IPS-NIHi7 (cell line): ENCODE data around the gene INPP5A.
"Not testable (repeated sequence)": the region's sequence is repeated elsewhere in the genome, so short reads cannot be mapped to it uniquely, and the experiment has no call there.

ENCODE experiments used
- DNase-seq: peaks from one replicate; pipeline ENCODE4 v3.0.0; 2012; ENCODE audit warnings: mixed read lengths; ENCODE audit errors: extremely low spot score

INPP5A gene

GRCh38 chr10:132676193-132676891 is 138.8 kb downstream of the INPP5A start:
- DNase-seq: no peak

DNA sequence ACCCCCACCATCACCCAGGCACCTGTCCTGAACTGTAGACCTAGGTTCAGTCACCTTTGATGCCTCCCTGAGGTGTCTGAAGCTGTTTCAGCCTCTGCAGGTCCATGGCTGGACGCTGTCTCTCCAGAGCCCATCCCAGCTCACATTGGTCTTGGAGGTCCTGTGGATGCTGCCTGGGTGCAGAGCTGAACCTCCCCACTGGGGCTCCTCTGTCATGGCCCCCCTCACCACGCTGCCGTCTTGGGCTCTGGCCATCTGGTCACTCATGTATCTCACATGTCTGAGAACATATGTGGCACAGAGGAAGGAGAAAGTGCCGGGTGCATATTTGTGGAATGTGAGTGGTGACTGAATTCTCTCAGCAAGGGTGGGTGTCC is 139.5 kb downstream of the INPP5A start:
- DNase-seq: no peak

GRCh38 chr10:132677473-132678227 is 140.1 kb downstream of the INPP5A start:
- no peak for DNase-seq

DNA sequence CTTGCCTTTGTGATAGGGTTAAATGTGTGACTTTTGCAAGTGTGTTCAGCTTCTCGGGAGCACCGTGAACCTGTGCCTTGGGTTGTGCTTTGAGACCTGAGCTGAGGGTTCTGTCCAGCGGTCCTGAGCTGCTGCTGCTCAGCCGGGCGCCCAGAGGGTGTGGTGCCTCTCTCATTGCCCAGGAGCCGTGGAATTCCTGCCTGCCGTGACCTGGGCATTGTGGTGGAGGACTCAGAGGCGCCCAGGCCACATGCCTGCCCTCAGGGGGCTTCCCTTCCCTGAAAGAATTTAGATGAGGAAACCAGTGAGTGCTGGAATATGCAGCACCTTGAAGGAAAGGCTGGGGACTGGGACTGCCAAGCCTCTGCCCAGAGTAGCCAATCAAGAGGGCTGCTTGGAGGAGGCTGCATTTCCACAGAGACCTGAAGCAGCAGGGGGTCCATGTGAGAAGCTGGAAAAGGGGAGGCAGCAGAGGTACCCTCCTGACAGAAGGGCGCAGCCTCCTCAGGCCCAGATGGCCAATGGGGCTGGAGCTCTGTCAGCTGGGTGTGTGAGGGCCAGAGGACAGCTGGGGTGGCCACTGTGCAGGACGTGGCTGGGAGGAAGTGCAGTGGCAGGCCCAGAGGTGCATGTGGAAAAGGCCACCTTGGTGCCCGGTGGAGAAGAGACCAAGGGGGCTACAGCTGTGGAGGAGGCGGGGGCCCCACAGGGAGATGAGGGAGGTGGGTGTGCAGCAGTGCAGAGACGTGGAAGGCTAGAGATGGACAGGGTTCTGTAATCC is 141.0 kb downstream of the INPP5A start:
- no peak for DNase-seq

- DNase-seq: no peak
Measured at GRCh38 chr10:132679217-132679595, 141.6 kb downstream of the INPP5A start.

- DNase-seq: no peak
Measured at GRCh38 chr10:132679640-132680039, 142.1 kb downstream of the INPP5A start.

- not testable (repeated sequence) for DNase-seq
Measured at GRCh38 chr10:132680741-132681140, 143.2 kb downstream of the INPP5A start.

- no peak for DNase-seq
Measured at GRCh38 chr10:132681858-132682755, 144.5 kb downstream of the INPP5A start.

- DNase-seq: no peak
Measured at GRCh38 chr10:132684164-132684891, 146.7 kb downstream of the INPP5A start.

DNA sequence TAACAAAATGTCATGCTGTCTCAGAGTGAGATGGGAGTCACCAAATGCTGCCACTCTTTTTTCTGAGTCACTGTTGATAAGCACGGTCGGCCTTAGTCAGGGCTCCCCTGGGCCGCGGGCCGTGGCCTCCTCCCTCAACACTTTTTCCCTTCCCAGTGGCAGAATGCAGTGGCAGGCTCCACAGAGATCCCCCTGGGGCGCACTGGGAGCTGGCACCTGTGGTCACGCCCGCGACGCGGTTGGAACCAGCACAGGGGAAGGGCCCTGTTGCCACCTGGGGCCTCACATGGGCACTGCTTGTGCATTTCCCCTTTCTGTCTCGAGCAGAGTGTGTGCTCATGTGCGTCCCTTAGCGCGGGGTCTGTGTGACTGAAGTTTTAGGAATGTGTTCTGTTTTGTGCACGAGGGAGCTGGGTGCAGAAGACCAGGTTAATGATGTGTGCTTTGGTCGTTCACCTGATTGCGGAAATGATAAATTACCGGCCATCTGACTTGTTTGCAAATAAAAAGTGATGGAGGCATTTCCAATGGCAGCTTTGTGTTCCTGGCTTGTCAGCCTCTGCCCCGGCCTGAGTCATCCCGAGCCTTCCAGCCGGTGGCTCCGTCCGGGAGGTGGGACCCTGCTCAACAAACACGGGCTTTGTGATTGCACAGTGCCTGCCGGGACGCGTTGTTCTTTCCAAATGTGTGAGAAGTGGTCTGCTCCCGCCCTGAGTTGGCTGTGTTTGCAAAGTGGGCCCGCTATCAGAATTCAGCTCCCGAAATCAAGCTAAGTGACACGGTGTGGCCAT is 147.7 kb downstream of the INPP5A start:
- DNase-seq: no peak

DNA sequence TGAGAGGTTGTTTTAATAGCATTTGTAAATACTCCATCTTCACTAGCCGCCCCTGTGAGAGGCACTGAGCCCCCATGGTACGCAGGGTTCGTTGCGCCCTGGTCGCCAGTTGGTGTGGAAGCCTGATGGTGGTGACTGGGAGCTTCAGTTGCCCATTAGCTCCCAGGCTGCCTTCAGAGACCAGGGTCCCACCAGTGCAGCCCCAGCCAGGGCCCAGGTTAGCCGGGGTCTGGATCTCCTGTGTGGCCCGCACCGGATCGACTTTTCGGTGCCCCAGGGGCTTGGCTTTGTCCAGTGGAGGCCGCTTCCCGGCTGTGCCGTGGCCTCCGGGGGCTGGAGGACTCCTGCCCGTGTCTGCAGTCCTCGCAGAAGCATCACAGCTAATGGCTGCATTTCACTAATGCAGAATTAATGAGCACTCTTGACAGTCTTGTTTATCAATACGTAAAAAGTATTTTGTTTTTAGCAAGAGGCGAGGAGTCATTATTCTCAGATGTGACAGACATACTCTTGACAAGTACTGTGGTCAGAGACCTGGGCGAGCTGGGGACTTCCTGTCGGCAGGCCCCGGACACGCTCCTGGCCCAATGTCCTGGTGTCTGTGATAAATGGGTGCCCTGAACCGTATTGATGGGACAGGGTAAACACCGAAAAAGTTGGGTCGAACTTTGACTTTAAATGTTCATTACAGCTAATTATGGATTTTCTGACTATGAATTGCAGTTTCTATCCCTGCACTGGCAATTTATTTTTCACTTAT is 148.5 kb downstream of the INPP5A start:
- no peak for DNase-seq

DNA sequence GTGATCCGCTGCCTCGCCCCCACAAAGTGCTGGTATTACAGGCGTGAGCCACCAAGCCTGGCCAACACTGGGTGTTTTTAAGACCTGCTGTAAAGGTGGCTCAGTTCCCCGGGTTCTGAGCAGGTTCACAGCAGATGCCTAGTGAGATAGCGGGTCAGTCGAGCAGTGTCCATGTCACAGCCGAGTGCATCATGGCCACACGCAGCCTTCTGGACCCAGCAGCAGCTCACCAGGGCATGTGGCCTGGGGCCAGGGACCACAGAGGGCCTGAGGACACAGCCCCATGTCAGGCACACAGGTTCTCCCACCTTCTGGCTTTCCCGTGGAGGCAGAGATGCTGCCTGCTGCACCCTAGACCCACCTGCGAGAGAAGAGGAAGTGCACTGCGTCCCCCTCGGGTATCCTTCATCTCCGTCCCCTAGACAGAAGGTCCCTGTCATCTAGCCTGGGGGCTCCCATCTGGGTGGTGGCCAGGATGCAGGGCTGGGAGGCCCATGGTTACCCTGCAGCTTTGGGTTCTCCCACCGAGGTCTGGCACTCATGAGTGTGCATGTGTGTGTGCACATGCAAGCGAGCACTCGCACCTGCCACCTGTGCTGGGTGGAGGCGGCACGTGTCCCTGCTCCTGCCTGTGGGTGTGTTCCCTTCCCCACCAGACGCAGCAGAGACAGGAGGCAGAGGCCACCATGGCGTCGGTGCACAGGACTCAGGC is 149.8 kb downstream of the INPP5A start:
- DNase-seq: no peak

GRCh38 chr10:132687893-132688579 is 150.4 kb downstream of the INPP5A start:
- no peak for DNase-seq

- DNase-seq: no peak
Measured at GRCh38 chr10:132688580-132689420, 151.2 kb downstream of the INPP5A start.

- DNase-seq: no peak
Measured at GRCh38 chr10:132689721-132690360, 152.3 kb downstream of the INPP5A start.

GRCh38 chr10:132690401-132690800 is 152.8 kb downstream of the INPP5A start:
- no peak for DNase-seq
